K562 (cell line): ENCODE measurements around the gene SND1. TPM values are rescaled to one million over a fixed set of nuclear protein-coding genes. Genes with fewer than 3 reads are reported as not detected.

Experiments used
- ATAC-seq: fragments of 200-7000 bp; cut with Tn5 transposase; 3 replicates; pipeline ENCODE4 v1.9.1; 2020; ENCODE audit warnings: moderate library complexity
- BruUV-seq: library from RNA; stranded (reverse); fragments of 400-500 nt; replicated peaks from 2 replicates; lab custom pipeline; 2021; lab: Mats Ljungman, UMichigan
- CTCF ChIA-PET: fragments of 300-600 bp; formaldehyde crosslinking; extraction: SDS; loops from one replicate; lab custom pipeline; 2021; ENCODE audit warnings: low intra/inter-chr PET ratio; lab: Yijun Ruan, JAX
- POLR2A ChIA-PET: fragments of 300-600, 350-650 bp; sonication (Branson Sonifier 250); formaldehyde crosslinking; extraction: SDS; loops from one replicate; lab custom pipeline; 2021; ENCODE audit warnings: antibody characterized with exemption, inconsistent platforms; lab: Yijun Ruan, JAX
- DNase-seq, 4 experiments: peaks; one replicate each; pipeline versions ENCODE4 v3.0.0 to v3.0.0-alpha.2; 2011 to 2018; ENCODE audit warnings: low spot score in 3 of 4, mixed read lengths in 3 of 4; ENCODE audit errors: extremely low read depth in 1 of 4
- FAIRE-seq: peaks from 2 replicates; lab custom pipeline; 2011; peaks lifted over from hg19 to GRCh38; lab: Jason Lieb, UNC
- H2AFZ ChIP-seq: 2 replicates; pipeline ENCODE4 v1.6.0; 2011; ENCODE audit warnings: low read depth, low read length, control low read depth, inconsistent platforms
- H3K27ac ChIP-seq: fragments of 200-600 bp; 3 replicates; pipeline ENCODE4 v1.8.0; 2011; ENCODE audit warnings: low read depth, mild to moderate bottlenecking, control low read depth, inconsistent platforms, low read length, moderate library complexity, mixed read lengths; ENCODE audit errors: extremely low read depth
- H3K27me3 ChIP-seq, 2 experiments: fragments of 300-600 bp in 1 of 2; 2 replicates in 1 of 2; 3 replicates in 1 of 2; pipeline versions ENCODE4 v1.6.0 to v1.8.0; 2011; ENCODE audit warnings: inconsistent platforms in 2 of 2, low read length in 2 of 2, mild to moderate bottlenecking in 1 of 2, mixed read lengths in 1 of 2, moderate library complexity in 1 of 2; ENCODE audit not compliant: control insufficient read depth in 2 of 2, insufficient read depth in 2 of 2
- H3K36me3 ChIP-seq: fragments of 300-600 bp; 3 replicates; pipeline ENCODE4 v1.8.0; 2011; ENCODE audit warnings: mild to moderate bottlenecking, low read length, inconsistent platforms; ENCODE audit not compliant: control insufficient read depth, insufficient read depth
- H3K4me1 ChIP-seq, 2 experiments: fragments of 200-600 bp in 1 of 2; replicated peaks in 1 of 2; 2 replicates in 1 of 2; 3 replicates in 1 of 2; pipeline versions ENCODE4 v1.5.1 to v1.8.0; 2011; ENCODE audit warnings: inconsistent platforms in 2 of 2, low read length in 2 of 2, mild to moderate bottlenecking in 1 of 2, mixed read lengths in 1 of 2, moderate library complexity in 1 of 2; ENCODE audit not compliant: control insufficient read depth in 2 of 2, insufficient read depth in 2 of 2
- H3K4me2 ChIP-seq: 2 replicates; pipeline ENCODE4 v1.6.1; 2011; ENCODE audit warnings: low read length, control low read depth, inconsistent platforms, mixed read lengths; ENCODE audit not compliant: insufficient read depth
- H3K4me3 ChIP-seq: fragments of 200-600 bp; sonication (generic), shearing (Covaris generic); 2 replicates; pipeline ENCODE4 v1.5.1; 2016; ENCODE audit warnings: control low read depth, inconsistent platforms
- H3K79me2 ChIP-seq: fragments of 200-600 bp; 3 replicates; pipeline ENCODE4 v1.8.0; 2011; ENCODE audit warnings: low read length, inconsistent platforms; ENCODE audit not compliant: control insufficient read depth, insufficient read depth
- H3K9ac ChIP-seq, 2 experiments: 2 replicates each; pipeline versions ENCODE4 v1.6.0 to v1.6.1; 2011; ENCODE audit warnings: low read depth in 2 of 2, low read length in 2 of 2, control low read depth in 1 of 2, inconsistent platforms in 1 of 2, mild to moderate bottlenecking in 1 of 2, mixed read lengths in 1 of 2; ENCODE audit not compliant: insufficient read depth in 1 of 2
- H3K9me1 ChIP-seq: one replicate; pipeline ENCODE4 v1.6.0; 2011; ENCODE audit warnings: inconsistent platforms, mild to moderate bottlenecking, low read length, moderate library complexity; ENCODE audit not compliant: control insufficient read depth, insufficient read depth
- H3K9me3 ChIP-seq: replicated peaks from 2 replicates; pipeline ENCODE4 v1.5.1; 2011; ENCODE audit warnings: low read depth, low read length, inconsistent platforms; ENCODE audit not compliant: control insufficient read depth, insufficient read depth
- H4K20me1 ChIP-seq: replicated peaks from 2 replicates; pipeline ENCODE4 v1.6.1; 2011; ENCODE audit warnings: low read length, inconsistent platforms, mixed read lengths; ENCODE audit not compliant: control insufficient read depth, insufficient read depth
- BRD9 ChIP-seq: fragments of 450-650 bp; IDR thresholded peaks from 2 replicates; pipeline ENCODE4 v1.6.1; 2018; ENCODE audit warnings: low read depth; ENCODE audit not compliant: partially characterized antibody
- FOXA1 ChIP-seq: fragments of 450-650 bp; IDR thresholded peaks from 2 replicates; pipeline ENCODE4 v1.6.1; 2016; ENCODE audit warnings: mild to moderate bottlenecking, borderline replicate concordance
- HMG20A ChIP-seq: fragments of 450-650 bp; formaldehyde crosslinking; conservative IDR thresholded peaks from 2 replicates; pipeline ENCODE4 v1.4.0; 2020; ENCODE audit warnings: mild to moderate bottlenecking, mixed read lengths
- MAX ChIP-seq: sonication (generic); formaldehyde crosslinking; IDR thresholded peaks from 2 replicates; pipeline ENCODE4 v1.9.0; 2022; ENCODE audit warnings: mild to moderate bottlenecking, missing genetic modification reagents
- PATZ1 ChIP-seq: fragments of 250-450 bp; sonication (Bioruptor Pico); IDR thresholded peaks from 2 replicates; pipeline ENCODE4 v1.5.0; 2020; ENCODE audit warnings: mild to moderate bottlenecking, borderline replicate concordance
- whole genome bisulfite sequencing: fragments of 100-300 bp; shearing (Covaris generic); methylation state at CpG from one replicate; pipeline ENCODE4 v1.1.6; 2016; ENCODE audit warnings: low coverage, mixed read lengths; ENCODE audit not compliant: insufficient coverage; ENCODE audit errors: missing lambda C conversion rate; 5-methylcytosine and 5-hydroxymethylcytosine counted together
- in situ Hi-C: fragments of 300-500 bp; cut with MboI; formaldehyde crosslinking; loops from 4 replicates; pipeline ENCODE4 v1.15.0; 2018; ENCODE audit warnings: inconsistent platforms, mixed read lengths
- intact Hi-C: fragments of 100-400 bp; cut with micrococcal nuclease; formaldehyde crosslinking; loops from 2 replicates; pipeline ENCODE4 v1.14.2; 2022
- polyA plus RNA-seq, 8 experiments: library from polyadenylated mRNA; depleted of rRNA in 4 of 8; stranded (reverse) in 5 of 8; unstranded in 3 of 8; fragments of >200 nt; fragmentation: Nextera tagmentation in 2 of 8; fragmentation: Illumina TruSeq in 1 of 8; extraction: Ambion mirVana in 2 of 8; extraction: Trizol in 1 of 8; gene quantifications; 2 replicates each; pipeline versions ENCODE4 v1.2.1 to v1.2.3, GENCODE V29; 2011 to 2014; ENCODE audit warnings: inconsistent platforms in 1 of 8, missing spikeins in 1 of 8
- total RNA-seq, 7 experiments: library from RNA; depleted of rRNA in 6 of 7; stranded (reverse); fragments of >200 nt in 6 of 7; fragmentation: Illumina TruSeq in 2 of 7; extraction: Trizol in 2 of 7; gene quantifications; 2 replicates each; pipeline versions ENCODE4 v1.2.1 to v1.2.3, GENCODE V29; 2011 to 2021; ENCODE audit warnings: low replicate concordance in 1 of 7

SND1 gene
- total and polyA plus RNA-seq, 9 of the 15 experiments (the other 6 are each of a cell fraction or from before 2014, with no cell fraction given) = 46.5 to 307 (median 191) TPM

- intact Hi-C loops (no loop called here), in situ Hi-C loops (no loop called here)
- ATAC-seq (no peak), FAIRE-seq (no peak), DNase-seq (no peak)
- Histone ChIP-seq H3K27ac (no peak overlapping the region), H3K9ac (no peak overlapping the region), H3K4me3 (no peak overlapping the region), H3K9me3 (no peaks in the 10 kb centered on the region), H3K79me2 (peaks cover 38% of the 10 kb centered on the region), H4K20me1 (peaks cover 4% of the 10 kb centered on the region), H3K27me3 (no peaks in the 10 kb centered on the region), H3K36me3 (peaks cover 61% of the 10 kb centered on the region), H3K9me1 (peaks cover 9% of the 10 kb centered on the region), H3K4me1 (peaks cover 41 to 80% of the 10 kb centered on the region in 2 experiments), H3K4me2 (no peak overlapping the region), H2AFZ (no peak overlapping the region)
- POLR2A ChIA-PET = interaction anchor here (1.1 kb wide), 1 partner anchor 10 kb away, joined by 3 read pairs; no protein-coding TSS in a partner anchor
- no TSS peak for BruUV-seq
- WGBS = 90% methylated on average over 5 of the region's 5 CpGs
- CTCF ChIA-PET = no interaction called here
- TF ChIP-seq BRD9 (no peak), PATZ1 (no peak), HMG20A (CRISPR knock-in tag) (no peak), FOXA1 (no peak), MAX (CRISPR knock-in tag) (no peak)
These were observed 236.8 kb downstream of the SND1 start for GRCh38 chr7:127888825-127889224.
